Renal cortical epithelial cell (primary cell): ENCODE measurements around the gene TMEM181. TPM values are rescaled to one million over a fixed set of nuclear protein-coding genes. Genes with fewer than 3 reads are reported as not detected.
A peak's percentile ranks its signal among the peaks of the same experiment; 100 is the strongest.

Experiments
- DNase-seq: peaks from one replicate; pipeline ENCODE4 v3.0.0-alpha.2; 2011; ENCODE audit warnings: low read depth
- total RNA-seq: library from RNA; depleted of rRNA; stranded (reverse); fragments of >200 nt; gene quantifications from 2 replicates; pipeline ENCODE4 v1.2.3, GENCODE V29; 2014

The TMEM181 gene
- total RNA-seq, 1 donor from 2014 or later: 40.2 TPM

DNA sequence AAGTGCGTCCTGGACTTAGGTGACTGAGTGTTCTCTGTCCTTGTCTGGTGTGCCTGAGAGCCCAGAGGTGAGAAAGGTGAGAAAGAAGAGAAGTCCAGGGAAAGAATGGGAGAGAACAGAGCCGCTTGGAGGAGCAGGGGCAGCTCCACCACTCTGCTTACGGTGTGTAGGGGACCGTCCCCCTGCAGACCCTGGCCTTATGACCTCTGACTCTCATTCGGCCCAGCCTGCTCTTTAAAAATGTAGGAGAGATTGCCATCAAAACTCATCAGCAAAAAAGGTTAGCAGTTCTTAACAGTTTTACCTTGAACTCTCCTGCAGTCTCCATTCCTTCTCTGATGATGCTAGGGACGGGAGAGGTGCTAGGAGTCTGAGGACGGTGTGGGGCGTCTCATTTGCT is 2.0 kb downstream of the TMEM181 start:
- no peak for DNase-seq

DNA sequence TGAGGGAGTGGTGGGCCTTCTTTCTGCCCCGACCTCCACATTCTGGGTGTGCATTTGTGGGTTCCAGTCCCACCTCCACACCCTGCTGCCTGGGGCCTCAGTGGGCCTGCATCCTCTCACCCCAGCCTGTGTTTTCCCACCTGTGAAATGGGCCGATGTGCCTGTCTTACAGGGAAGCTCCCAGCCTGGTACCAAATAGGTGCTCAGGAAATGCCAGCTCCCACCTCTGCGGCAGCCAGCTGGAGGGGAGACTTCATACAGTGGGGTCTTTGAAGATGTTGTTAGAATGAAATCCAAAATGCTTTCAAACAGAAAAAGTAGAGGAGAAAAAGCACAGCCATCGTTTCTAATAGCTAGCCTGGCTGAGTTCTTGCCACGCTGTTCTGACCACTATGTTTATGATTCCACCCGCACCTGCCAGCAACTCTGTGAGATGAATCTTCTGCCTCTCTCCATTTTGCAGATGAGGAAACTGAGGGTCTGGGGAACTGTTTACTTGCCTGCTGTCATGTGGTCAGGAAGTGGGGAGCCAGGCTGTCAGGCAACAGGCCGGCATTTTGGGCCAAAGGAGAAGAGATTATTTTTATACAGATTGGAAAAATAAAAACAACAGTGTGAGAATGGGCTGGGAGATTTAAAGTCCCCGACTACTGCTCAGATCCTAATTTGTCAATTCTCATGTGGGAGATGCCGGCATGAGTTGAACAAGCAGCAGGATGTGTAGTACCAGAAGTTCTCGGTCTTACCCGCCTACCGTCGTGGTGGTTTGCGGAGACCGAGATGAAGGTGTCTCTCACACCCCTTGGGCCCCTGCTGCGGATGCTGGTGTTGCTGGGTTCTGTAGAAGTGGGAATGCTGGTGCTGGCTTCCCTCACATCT is 4.6 kb downstream of the TMEM181 start:
- DNase-seq: no peak

DNA sequence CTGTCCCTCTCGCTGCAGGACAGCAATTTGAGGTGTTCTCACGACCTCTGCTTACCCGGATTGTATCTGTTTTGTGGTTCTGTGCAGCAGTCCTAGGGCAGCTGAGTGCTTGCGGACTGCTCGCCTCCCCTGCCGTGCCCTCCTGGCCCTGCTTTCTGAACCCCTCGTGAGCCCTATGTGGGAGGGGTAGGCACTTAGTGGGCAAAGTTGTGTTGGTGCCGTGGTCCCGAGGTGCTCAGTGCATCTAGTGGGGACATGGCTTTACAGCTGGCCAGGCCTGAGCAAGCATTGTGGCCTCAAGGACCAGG is 5.2 kb downstream of the TMEM181 start:
- DNase-seq: no peak

DNA sequence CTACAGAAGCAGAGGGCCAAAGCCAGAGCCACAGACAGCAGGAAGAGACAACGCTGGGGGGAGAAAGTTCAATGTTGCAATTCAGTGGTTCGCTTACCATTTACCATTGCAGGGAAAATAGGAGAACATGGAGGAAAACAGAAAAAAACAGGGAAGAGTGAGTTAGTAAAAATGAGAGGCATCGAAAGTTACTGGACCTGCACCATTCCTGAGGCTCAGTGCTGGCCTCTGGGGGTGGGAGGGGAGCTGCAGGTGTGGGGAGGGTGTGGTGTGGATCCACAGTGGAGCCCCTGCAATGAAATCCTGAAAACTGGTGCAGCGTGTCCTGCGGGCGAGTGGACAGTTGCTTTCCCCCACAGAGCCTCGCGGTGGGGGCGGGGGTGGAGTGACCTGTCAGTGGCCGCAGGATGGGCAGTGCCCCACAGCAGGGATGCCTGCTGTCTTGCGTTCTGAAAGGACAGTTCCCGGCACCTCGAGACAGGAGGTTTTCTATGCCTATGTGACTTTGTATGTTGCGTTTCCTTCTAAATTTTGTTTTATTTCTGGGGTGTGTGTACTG is 5.7 kb downstream of the TMEM181 start:
- peak; percentile 18 for DNase-seq

- no peak for DNase-seq
Observed at GRCh38 chr6:158566207-158566818, 6.4 kb downstream of the TMEM181 start.

DNA sequence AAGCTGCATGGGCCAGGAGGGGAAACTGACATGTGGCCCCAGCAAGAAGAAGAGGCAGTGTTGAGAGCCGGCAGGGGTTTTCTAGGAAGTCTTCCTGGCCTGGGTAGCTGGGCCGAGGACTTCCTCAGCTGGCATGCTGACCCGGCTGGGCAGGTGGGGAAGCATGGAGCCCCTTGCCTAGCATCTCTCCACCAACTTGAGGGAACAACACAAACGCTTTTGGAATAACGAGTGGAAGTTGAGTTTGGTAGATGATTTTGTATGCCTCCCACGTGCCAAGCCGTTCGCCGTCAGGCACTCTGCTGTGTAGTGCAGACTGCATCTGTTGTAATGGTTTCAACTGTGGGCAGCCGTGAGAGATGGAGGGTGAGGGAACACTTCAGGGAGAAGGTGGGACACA is 7.3 kb downstream of the TMEM181 start:
- DNase-seq: no peak

- DNase-seq: no peak
Observed at GRCh38 chr6:158567871-158568401, 8.0 kb downstream of the TMEM181 start.

DNA sequence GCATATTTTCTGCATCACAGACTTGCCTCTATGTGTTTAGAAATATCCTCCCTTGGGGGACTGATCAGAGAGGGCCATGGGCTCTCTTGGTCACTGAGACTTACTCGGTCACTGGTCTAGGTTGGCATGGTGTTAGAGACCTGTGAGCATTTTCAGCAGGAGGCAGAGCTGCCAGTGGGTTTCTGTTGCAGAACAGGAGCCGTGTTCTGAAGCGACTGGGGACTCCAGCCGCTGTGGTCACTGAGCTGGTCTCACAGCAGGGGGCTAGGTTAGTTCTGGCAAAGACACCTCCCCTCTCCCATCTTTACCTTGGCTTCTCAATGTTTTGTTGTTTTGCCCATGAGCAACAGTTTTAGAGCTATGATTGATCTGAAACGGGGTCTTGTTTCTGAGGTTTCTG is 8.7 kb downstream of the TMEM181 start:
- no peak for DNase-seq

DNA sequence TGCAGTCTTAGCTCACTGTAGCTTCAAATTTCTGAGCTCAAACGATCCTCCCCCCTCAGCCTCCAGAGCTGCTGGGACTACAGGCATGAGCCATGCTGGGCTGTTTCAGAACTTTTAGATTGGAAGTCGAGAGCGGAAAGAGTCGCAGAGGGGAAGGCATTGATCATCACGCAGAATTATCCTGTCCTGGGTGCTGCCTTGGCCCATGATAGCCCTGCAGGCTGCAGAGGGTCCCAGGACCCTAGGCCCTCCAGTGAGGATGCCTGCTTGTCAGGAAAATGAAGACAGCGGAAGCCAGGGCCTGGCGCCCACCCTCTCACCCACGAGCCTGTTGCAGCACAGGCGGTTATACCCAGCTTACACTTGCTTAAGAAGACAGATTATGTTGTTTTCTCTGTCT is 9.1 kb downstream of the TMEM181 start:
- no peak for DNase-seq

DNA sequence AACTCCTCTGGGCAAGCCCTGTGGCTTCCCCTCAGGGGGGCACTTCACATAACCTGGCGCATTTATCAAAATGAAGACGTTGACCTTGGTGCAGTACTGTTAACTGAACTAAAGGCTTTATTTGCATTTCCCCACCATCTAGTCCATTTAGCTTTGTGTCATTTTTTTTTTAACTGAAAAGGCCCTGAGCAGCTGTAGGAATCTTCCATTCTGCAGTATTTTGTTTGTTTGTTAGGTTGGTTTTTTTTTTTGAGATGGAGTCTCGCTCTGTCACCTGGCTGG is 10.7 kb downstream of the TMEM181 start:
- no peak for DNase-seq

- peak; percentile 48 for DNase-seq
Observed at GRCh38 chr6:158571826-158572652, 12.1 kb downstream of the TMEM181 start.

GRCh38 chr6:158572653-158573541 is 13.0 kb downstream of the TMEM181 start:
- DNase-seq: no peak

GRCh38 chr6:158573542-158573931 is 13.6 kb downstream of the TMEM181 start:
- no peak for DNase-seq

DNA sequence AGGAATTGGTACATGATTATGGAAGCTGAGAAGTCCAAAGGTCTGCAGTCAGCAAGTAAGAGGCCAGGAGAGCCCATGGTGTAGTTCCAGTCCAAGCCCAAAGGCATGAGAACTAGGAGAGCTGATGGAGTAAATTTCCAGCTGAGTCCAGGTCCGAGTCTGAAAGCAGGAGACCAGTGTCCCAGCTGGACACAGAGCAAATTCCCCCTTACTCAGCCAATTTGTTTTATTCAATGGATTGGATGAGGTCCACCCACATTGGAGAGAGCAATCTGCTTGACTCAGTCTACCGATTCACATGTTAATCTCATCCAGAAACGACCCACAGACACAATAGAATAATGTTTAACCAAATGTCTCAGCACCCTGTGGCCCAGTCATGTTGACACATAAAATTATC is 14.9 kb downstream of the TMEM181 start:
- no peak for DNase-seq

- DNase-seq: peak; percentile 27
Observed at GRCh38 chr6:158575550-158575949, 15.7 kb downstream of the TMEM181 start.

- DNase-seq: no peak
Observed at GRCh38 chr6:158584236-158584651, 24.4 kb downstream of the TMEM181 start.

DNA sequence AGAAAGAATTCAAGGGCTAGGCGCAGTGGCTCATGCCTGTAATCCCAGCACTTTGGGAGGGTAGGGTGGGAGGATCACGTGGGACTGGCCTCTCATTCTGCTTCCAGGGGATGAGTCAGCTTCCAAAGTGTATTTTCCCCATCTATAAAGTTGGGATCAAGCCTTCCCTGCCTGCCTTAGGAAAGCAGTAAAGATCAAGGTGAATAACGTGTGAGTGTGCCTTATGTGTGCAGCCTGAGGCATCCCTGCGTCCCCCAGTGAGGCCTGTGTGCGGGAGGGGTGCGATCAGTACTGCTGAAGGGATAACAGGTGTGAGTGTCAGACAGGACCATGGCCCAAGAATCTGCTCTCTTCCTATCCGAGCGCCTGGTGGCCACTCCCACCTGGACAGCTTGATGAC is 26.8 kb downstream of the TMEM181 start:
- no peak for DNase-seq

DNA sequence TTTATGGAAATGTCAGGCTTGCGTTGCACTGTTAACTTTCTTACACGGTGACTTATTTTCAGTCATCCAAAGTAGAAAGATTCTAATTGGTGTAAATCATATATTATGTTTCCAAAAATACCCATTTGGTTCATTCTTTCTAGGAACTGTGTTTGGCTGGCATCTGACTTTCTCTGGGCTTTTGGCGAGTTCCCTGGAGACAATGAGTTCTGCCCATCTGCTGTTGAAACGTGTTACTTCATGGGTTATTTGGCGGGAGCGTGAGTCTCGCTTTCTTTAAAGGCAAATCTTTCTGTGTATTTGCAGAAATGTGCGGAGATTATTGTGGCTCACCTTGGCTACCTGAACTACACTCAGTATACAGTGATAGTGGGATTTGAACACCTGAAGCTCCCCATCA is 29.5 kb downstream of the TMEM181 start:
- DNase-seq: no peak

DNA sequence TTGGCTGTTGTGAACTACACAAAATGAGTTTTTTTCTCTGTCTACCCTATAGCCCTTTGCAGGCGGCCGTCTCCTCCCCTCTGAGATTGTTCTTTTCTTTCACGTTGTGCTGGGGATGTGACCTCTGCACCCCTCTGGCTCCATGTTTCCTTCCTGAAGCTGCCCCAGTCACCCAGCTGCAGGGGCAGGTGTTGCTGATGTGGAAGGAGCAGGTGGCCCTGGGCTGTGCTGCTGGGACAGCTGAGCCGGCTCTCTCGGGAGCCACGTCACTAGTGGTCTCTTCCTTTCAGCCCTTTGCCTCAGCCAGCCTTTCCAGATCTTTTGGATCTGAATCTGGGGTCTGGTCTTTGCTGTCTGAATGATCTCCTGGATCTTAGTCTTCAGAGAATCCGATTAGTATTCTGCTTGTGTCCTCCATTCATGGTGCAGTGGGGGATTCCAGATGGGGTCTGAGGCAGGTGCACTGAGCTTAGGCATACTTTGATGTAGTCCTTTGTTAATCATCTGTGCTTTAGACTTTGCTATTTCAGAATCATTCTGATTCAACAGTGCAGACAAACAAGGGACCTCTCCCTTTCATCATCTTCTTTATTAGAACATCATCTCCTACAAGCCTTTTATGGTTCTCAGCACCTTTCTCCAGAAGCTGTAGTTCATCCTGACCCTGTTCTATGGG is 31.4 kb downstream of the TMEM181 start:
- no peak for DNase-seq

DNA sequence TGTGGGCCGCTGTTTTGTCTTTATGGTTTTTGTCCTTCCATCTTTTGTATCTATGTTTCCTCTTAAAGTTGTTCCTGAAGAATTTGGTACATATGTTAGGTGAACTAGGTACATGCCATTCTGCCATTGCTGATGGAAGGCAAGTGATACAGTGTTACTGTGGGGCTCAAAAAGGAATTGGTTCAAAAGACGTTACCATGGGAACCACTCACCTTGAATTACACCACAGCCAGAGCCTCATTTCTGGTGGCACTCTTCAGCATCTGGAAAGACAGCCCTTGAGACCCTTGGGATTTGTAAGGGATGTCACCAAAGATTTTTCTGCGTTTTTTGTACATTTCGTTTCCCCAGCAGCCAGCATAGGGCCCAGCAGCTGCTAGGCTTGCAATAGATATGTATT is 31.9 kb downstream of the TMEM181 start:
- DNase-seq: no peak

DNA sequence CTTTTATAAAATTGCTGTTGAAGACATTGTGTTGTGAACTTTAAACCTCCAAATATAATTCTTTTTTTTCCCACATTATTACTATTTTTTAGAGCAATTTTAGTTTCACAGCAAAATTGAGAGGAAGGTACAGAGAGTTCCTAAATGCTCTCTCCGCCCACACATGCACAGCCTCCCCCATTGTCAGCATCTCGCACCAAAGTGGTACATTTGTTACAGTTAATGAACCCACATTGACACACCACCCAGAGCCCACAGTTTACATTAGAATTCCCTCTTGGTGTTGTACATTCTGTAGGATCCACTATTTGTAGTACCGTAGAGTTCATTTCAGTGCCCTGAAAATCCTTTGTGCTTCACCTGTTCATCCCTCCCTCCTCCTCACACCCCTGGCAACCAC is 33.8 kb downstream of the TMEM181 start:
- DNase-seq: no peak
